Stimulated activated CD4-positive, alpha-beta T cell treated with anti-CD3 and anti-CD28 coated beads, TNF-alpha, amount 100 ng/mL, for 1 hour (primary cell): ENCODE measurements around the gene ZSCAN4.
A peak's percentile ranks its signal among the peaks of the same experiment; 100 is the strongest.

ENCODE experiments used
- DNase-seq, 3 donors: peaks; one replicate each; pipeline ENCODE4 v3.0.0-alpha.2; 2020; ENCODE audit warnings: low read depth in 3 of 3, low spot score in 1 of 3

The ZSCAN4 gene

GRCh38 chr19:57675881-57676280 lies 7.1 kb downstream of the ZSCAN4 start:
- DNase-seq: no peak

GRCh38 chr19:57682226-57682766 lies 13.6 kb downstream of the ZSCAN4 start:
- no peak for DNase-seq

- no peak for DNase-seq
These were observed 18.0 kb downstream of the ZSCAN4 start for GRCh38 chr19:57686727-57687126.

GRCh38 chr19:57687363-57688010 lies 18.8 kb downstream of the ZSCAN4 start:
- no peak for DNase-seq

- no peak for DNase-seq
These were observed 19.5 kb downstream of the ZSCAN4 start for GRCh38 chr19:57688011-57688763.

- no peak for DNase-seq
These were observed 21.0 kb downstream of the ZSCAN4 start for GRCh38 chr19:57689750-57690149.

- no peak for DNase-seq
These were observed 32.9 kb downstream of the ZSCAN4 start for GRCh38 chr19:57701625-57702024.

- no peak for DNase-seq
These were observed 37.6 kb downstream of the ZSCAN4 start for GRCh38 chr19:57706346-57706745.

- DNase-seq: peak in 1 of 3 donors; percentile 2
These were observed 40.1 kb downstream of the ZSCAN4 start, which contains the start of gene ZNF154 for GRCh38 chr19:57708641-57709361. TSS of gene ZNF154 (minus strand) at chr19:57709204. CDS start at chr19:57708971, 233 bp downstream.

GRCh38 chr19:57709616-57710015 lies 40.9 kb downstream of the ZSCAN4 start:
- no peak for DNase-seq

- DNase-seq: no peak
These were observed 43.5 kb downstream of the ZSCAN4 start for GRCh38 chr19:57712222-57712621.

- no peak for DNase-seq
These were observed 50.7 kb downstream of the ZSCAN4 start for GRCh38 chr19:57719424-57719823.

GRCh38 chr19:57719901-57720519 lies 51.3 kb downstream of the ZSCAN4 start:
- DNase-seq: no peak

GRCh38 chr19:57720878-57721277 lies 52.1 kb downstream of the ZSCAN4 start:
- no peak for DNase-seq
